Mesothelial cell of epicardium (in vitro differentiated cells): ENCODE measurements around the gene TNFAIP1. TPM values are rescaled to one million over a fixed set of nuclear protein-coding genes. Genes with fewer than 3 reads are reported as not detected.

Experiments used
- DNase-seq, 2 experiments: peaks; one replicate each; pipeline ENCODE4 v3.0.0; 2021; ENCODE audit warnings: low spot score in 2 of 2; ENCODE audit not compliant: unreplicated experiment in 2 of 2
- H3K27ac Mint-ChIP-seq: 2 replicates; pipeline ENCODE4 v1.8.0; 2021; ENCODE audit warnings: mixed read lengths
- H3K27me3 Mint-ChIP-seq: 2 replicates; pipeline ENCODE4 v1.8.0; 2021; ENCODE audit warnings: low read depth, mixed read lengths
- H3K36me3 Mint-ChIP-seq: 2 replicates; pipeline ENCODE4 v1.8.0; 2021; ENCODE audit warnings: mixed read lengths
- H3K4me1 Mint-ChIP-seq: 2 replicates; pipeline ENCODE4 v1.8.0; 2021; ENCODE audit warnings: mixed read lengths
- H3K4me3 Mint-ChIP-seq: 2 replicates; pipeline ENCODE4 v1.8.0; 2021; ENCODE audit warnings: mild to moderate bottlenecking, moderate library complexity, mixed read lengths
- H3K9me3 Mint-ChIP-seq: 2 replicates; pipeline ENCODE4 v1.8.0; 2021; ENCODE audit warnings: mixed read lengths
- CTCF ChIP-seq: fragments of 200-600 bp; sonication (generic); IDR thresholded peaks from one replicate; pipeline ENCODE4 v1.5.0; 2021; ENCODE audit warnings: antibody characterized with exemption; ENCODE audit not compliant: unreplicated experiment
- microRNA-seq: library from miRNA; unstranded; fragments of <30 nt; microRNA quantifications from one replicate; pipeline ENCODE4 v1.2.0, GENCODE V29; 2021; ENCODE audit warnings: inconsistent platforms, mixed read lengths
- total RNA-seq: library from RNA; stranded (reverse); gene quantifications from 3 replicates; pipeline ENCODE4 v1.2.1, GENCODE V29; 2021

TNFAIP1 gene
- total RNA-seq, 1 donor from 2014 or later, result 41.8 TPM

- Mint-ChIP-seq H3K27me3 (no peaks in the 10 kb centered on the region), H3K27ac (no peak overlapping the region), H3K36me3 (peaks cover 16% of the 10 kb centered on the region), H3K9me3 (no peaks in the 10 kb centered on the region), H3K4me3 (no peak overlapping the region), H3K4me1 (no peaks in the 10 kb centered on the region)
- no peak for DNase-seq
- TF ChIP-seq CTCF, result no peak
Observed at GRCh38 chr17:28394337-28395116, 59.0 kb downstream of the TNFAIP1 start.

- no peak for TF ChIP-seq CTCF
- no peaks in the 10 kb centered on the region for H3K9me3 Mint-ChIP-seq
- DNase-seq, result no peak
- peaks cover 8% of the 10 kb centered on the region for H3K36me3 Mint-ChIP-seq
- no peaks in the 10 kb centered on the region for H3K4me1 Mint-ChIP-seq
- no peak overlapping the region for H3K27ac Mint-ChIP-seq
- no peak overlapping the region for H3K4me3 Mint-ChIP-seq
- no peaks in the 10 kb centered on the region for H3K27me3 Mint-ChIP-seq
Observed at GRCh38 chr17:28395426-28395825, 59.9 kb downstream of the TNFAIP1 start.

GRCh38 chr17:28395968-28396367, 60.4 kb downstream of the TNFAIP1 start:
- Mint-ChIP-seq H3K27ac (no peak overlapping the region), H3K4me1 (no peaks in the 10 kb centered on the region), H3K27me3 (no peaks in the 10 kb centered on the region), H3K4me3 (no peak overlapping the region), H3K9me3 (no peaks in the 10 kb centered on the region), H3K36me3 (peaks cover 3% of the 10 kb centered on the region)
- no peak for DNase-seq
- TF ChIP-seq CTCF, result no peak

Small RNA genes lying within 50 kb of the gene (microRNA-seq; reads per million reads assigned to microRNA genes)
- gene MIR4723, result 2.1 reads per million

Other genes with a start within 250 kb of the TNFAIP1 start
- gene TMEM97, start 16.6 kb upstream of the TNFAIP1 start, total RNA-seq, result 43.0 to 45.5 TPM (median 43.3 TPM) in 3 replicates
- 36.7 to 40.2 TPM (median 39.8 TPM) in 3 replicates for gene IFT20, start 289 bp upstream of the TNFAIP1 start, total RNA-seq
- 60.8 to 61.0 TPM (median 60.9 TPM) in 3 replicates for gene POLDIP2, start 21.8 kb downstream of the TNFAIP1 start, total RNA-seq
- not detected in 3 replicates for gene SEBOX, start 29.4 kb downstream of the TNFAIP1 start, total RNA-seq
- 0.47 to 0.51 TPM (median 0.50 TPM) in 3 replicates for gene VTN, start 34.5 kb downstream of the TNFAIP1 start, total RNA-seq
- gene SARM1, start 35.9 kb downstream of the TNFAIP1 start, total RNA-seq, result 17.3 to 19.0 TPM (median 17.3 TPM) in 3 replicates
- gene SLC46A1, start 70.5 kb downstream of the TNFAIP1 start, total RNA-seq, result 13.3 to 15.2 TPM (median 13.5 TPM) in 3 replicates
- gene SLC13A2, start 137.9 kb downstream of the TNFAIP1 start, total RNA-seq, result not detected in 3 replicates
- gene FOXN1, start 170.6 kb downstream of the TNFAIP1 start, total RNA-seq, result 0.34 to 0.42 TPM (median 0.34 TPM) in 3 replicates
- gene UNC119, start 216.9 kb downstream of the TNFAIP1 start, total RNA-seq, result 61.0 to 66.2 TPM (median 61.2 TPM) in 3 replicates
- 75.2 to 80.7 TPM (median 78.7 TPM) in 3 replicates for gene PIGS, start 235.8 kb downstream of the TNFAIP1 start, total RNA-seq
- 22.6 to 24.6 TPM (median 22.6 TPM) in 3 replicates for gene ALDOC, start 241.1 kb downstream of the TNFAIP1 start, total RNA-seq